GM23338 (cell line): ENCODE results near the gene GHRHR. TPM values are rescaled to one million over a fixed set of nuclear protein-coding genes. Genes with fewer than 3 reads are reported as not detected.

Experiments used
- ATAC-seq: fragments of 200-7000 bp; cut with Tn5 transposase; 3 replicates; pipeline ENCODE4 v1.9.1; 2020
- DNase-seq: peaks from one replicate; pipeline ENCODE4 v3.0.0-alpha.2; 2015; ENCODE audit warnings: low spot score
- H2AFZ ChIP-seq: fragments of 200-600 bp; sonication (generic); 2 replicates; pipeline ENCODE4 v1.8.0; 2016; ENCODE audit warnings: antibody characterized with exemption, mild to moderate bottlenecking, moderate library complexity
- H3F3A ChIP-seq: fragments of 200-600 bp; sonication (generic); replicated peaks from 2 replicates; pipeline ENCODE4 v1.8.0; 2017; ENCODE audit warnings: antibody characterized with exemption, mixed run types, low read depth
- H3K27ac ChIP-seq: fragments of 200-600 bp; sonication (generic); 2 replicates; pipeline ENCODE4 v1.6.1; 2016; ENCODE audit warnings: low read depth
- H3K27me3 ChIP-seq: fragments of 200-600 bp; sonication (generic); 2 replicates; pipeline ENCODE4 v1.8.0; 2016; ENCODE audit warnings: mild to moderate bottlenecking, mixed run types, moderate library complexity; ENCODE audit not compliant: insufficient read depth
- H3K36me3 ChIP-seq: fragments of 200-600 bp; sonication (generic); 2 replicates; pipeline ENCODE4 v1.8.0; 2016; ENCODE audit warnings: mild to moderate bottlenecking; ENCODE audit not compliant: insufficient read depth
- H3K4me1 ChIP-seq: fragments of 200-600 bp; sonication (generic); 2 replicates; pipeline ENCODE4 v1.8.0; 2016; ENCODE audit warnings: mild to moderate bottlenecking, moderate library complexity; ENCODE audit not compliant: insufficient read depth
- H3K4me2 ChIP-seq: fragments of 200-600 bp; sonication (generic); 2 replicates; pipeline ENCODE4 v1.7.1; 2017; ENCODE audit warnings: mixed run types
- H3K4me3 ChIP-seq: fragments of 200-600 bp; sonication (generic); 2 replicates; pipeline ENCODE4 v1.6.1; 2016; ENCODE audit warnings: mixed run types
- H3K79me2 ChIP-seq: fragments of 200-600 bp; sonication (generic); replicated peaks from 2 replicates; pipeline ENCODE4 v1.8.0; 2017; ENCODE audit warnings: mild to moderate bottlenecking; ENCODE audit not compliant: insufficient read depth
- H3K9me2 ChIP-seq: fragments of 200-600 bp; sonication (generic); 2 replicates; pipeline ENCODE4 v1.8.0; 2017; ENCODE audit not compliant: insufficient read depth
- H4K20me1 ChIP-seq: fragments of 200-600 bp; sonication (generic); replicated peaks from 2 replicates; pipeline ENCODE4 v1.8.0; 2017; ENCODE audit warnings: mild to moderate bottlenecking; ENCODE audit not compliant: insufficient read depth
- H3K27ac Mint-ChIP-seq: 2 replicates; pipeline ENCODE4 v1.8.0; 2020; ENCODE audit warnings: inconsistent platforms, mild to moderate bottlenecking, moderate library complexity, mixed read lengths
- H3K27me3 Mint-ChIP-seq: 3 replicates; pipeline ENCODE4 v1.8.0; 2022; ENCODE audit warnings: low read depth, mild to moderate bottlenecking, moderate library complexity, mixed read lengths, inconsistent platforms; ENCODE audit not compliant: insufficient read depth, poor library complexity
- H3K36me3 Mint-ChIP-seq: 3 replicates; pipeline ENCODE4 v1.8.0; 2021; ENCODE audit warnings: low read depth, mild to moderate bottlenecking, inconsistent platforms, moderate library complexity, mixed read lengths
- H3K4me1 Mint-ChIP-seq: 3 replicates; pipeline ENCODE4 v1.8.0; 2020; ENCODE audit warnings: mild to moderate bottlenecking, inconsistent platforms, mixed read lengths
- H3K4me3 Mint-ChIP-seq: 3 replicates; pipeline ENCODE4 v1.8.0; 2021; ENCODE audit warnings: moderate library complexity, mild to moderate bottlenecking, inconsistent platforms, mixed read lengths
- H3K9me3 Mint-ChIP-seq: 3 replicates; pipeline ENCODE4 v1.8.0; 2020; ENCODE audit warnings: moderate library complexity, mild to moderate bottlenecking, inconsistent platforms, mixed read lengths
- CREB1 ChIP-seq: fragments of 250-450 bp; sonication (Bioruptor Pico); IDR thresholded peaks from 2 replicates; pipeline ENCODE4 v1.5.0; 2020; ENCODE audit warnings: low read depth, mild to moderate bottlenecking, moderate library complexity
- EZH2 ChIP-seq: fragments of 200-600 bp; sonication (generic); IDR thresholded peaks from one replicate; pipeline ENCODE4 v1.8.0; 2017; ENCODE audit warnings: antibody characterized with exemption, mild to moderate bottlenecking, low read depth; ENCODE audit not compliant: unreplicated experiment
- ZNF114 ChIP-seq: fragments of 250-450 bp; sonication (Bioruptor Pico); IDR thresholded peaks from 2 replicates; pipeline ENCODE4 v1.5.0; 2020; ENCODE audit warnings: mild to moderate bottlenecking, moderate library complexity
- polyA plus RNA-seq: library from polyadenylated mRNA; unstranded; fragments of >200 nt; fragmentation: Nextera tagmentation; extraction: Ambion mirVana; gene quantifications from 2 replicates; pipeline ENCODE4 v1.2.1, GENCODE V29; 2016
- total RNA-seq: library from RNA; depleted of rRNA; stranded (reverse); fragments of >200 nt; shearing (Covaris generic); gene quantifications from 2 replicates; pipeline ENCODE4 v1.2.3, GENCODE V29; 2014
- TF ChIP-seq, protein P1 (sequence below), 2 experiments: fragments of 200-600 bp in 1 of 2; sonication (generic) in 1 of 2; conservative IDR thresholded peaks; 2 replicates each; pipeline versions ENCODE4 v1.5.1 to v1.6.1; 2016 to 2017; ENCODE audit warnings: antibody characterized with exemption in 2 of 2, low read depth in 2 of 2, mild to moderate bottlenecking in 2 of 2, moderate library complexity in 1 of 2
- TF ChIP-seq, protein P2 (sequence below): fragments of 250-450 bp; sonication (Bioruptor Pico); IDR thresholded peaks from 2 replicates; pipeline ENCODE4 v1.5.0; 2020; ENCODE audit warnings: mild to moderate bottlenecking, moderate library complexity

The GHRHR gene
- total and polyA plus RNA-seq, 2 experiments from 2014 or later: 2.2 TPM; not detected in 1

DNA sequence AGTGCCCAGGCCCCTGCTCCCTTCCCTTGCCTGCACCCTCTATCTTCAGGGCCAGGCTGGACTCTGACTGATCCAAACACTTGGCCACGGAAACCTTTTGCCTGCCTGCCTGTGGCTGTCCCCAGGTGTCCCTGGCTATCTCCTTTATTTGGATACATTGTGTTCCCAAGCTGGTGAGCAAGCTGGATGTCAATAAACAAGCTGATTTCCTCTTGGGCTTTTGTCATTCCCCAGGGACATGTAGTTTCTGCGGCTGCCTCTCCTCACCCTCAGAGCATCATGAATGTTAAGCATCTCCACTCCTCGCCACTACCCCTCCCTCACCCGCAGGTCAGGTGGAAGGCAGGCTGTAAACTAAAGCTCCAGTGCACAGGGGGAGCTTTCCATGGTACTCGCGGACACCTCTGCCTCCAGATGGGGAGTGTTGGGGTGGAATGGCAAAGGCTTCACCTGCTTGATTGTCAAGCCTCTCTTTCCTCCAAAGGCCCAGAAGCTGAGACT, 6.9 kb downstream of the GHRHR start (continued):
- no peak for TF ChIP-seq ZNF114 (CRISPR knock-in tag)

DNA sequence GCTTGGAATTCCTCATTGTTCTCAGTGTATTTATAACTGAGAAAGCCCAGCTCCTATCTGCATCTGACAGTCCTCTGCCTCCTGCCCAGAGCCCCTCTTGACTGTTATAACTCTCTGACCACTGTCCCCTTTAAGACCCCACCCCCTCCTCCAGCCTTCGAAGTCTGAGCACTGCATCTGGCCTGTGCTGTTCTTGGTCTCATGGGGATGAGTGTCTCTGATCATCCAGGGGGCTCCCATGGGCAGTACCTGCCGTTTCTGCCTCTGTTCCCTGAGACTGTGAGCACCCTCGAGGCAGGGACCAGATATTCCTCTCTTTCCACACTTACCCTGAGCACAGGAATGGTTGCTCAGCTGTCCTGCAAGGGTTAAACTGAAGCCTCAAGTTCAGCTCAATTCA, 7.7 kb downstream of the GHRHR start:
- ATAC-seq: no peak
- no peak overlapping the region for H3K4me3 ChIP-seq
- H2AFZ ChIP-seq: no peak overlapping the region
- Mint-ChIP-seq H3K36me3 (no peaks in the 10 kb centered on the region), H3K4me1 (peaks cover 9% of the 10 kb centered on the region), H3K4me3 (no peak overlapping the region), H3K27ac (no peak overlapping the region), H3K27me3 (peaks cover 16% of the 10 kb centered on the region), H3K9me3 (no peaks in the 10 kb centered on the region)
- H3K4me2 ChIP-seq: no peak overlapping the region
- H3F3A ChIP-seq: no peaks in the 10 kb centered on the region
- H3K36me3 ChIP-seq: no peaks in the 10 kb centered on the region
- TF ChIP-seq EZH2 (no peak), CREB1 (CRISPR knock-in tag) (no peak), ZNF114 (CRISPR knock-in tag) (no peak)
- TF ChIP-seq, protein P1, sequence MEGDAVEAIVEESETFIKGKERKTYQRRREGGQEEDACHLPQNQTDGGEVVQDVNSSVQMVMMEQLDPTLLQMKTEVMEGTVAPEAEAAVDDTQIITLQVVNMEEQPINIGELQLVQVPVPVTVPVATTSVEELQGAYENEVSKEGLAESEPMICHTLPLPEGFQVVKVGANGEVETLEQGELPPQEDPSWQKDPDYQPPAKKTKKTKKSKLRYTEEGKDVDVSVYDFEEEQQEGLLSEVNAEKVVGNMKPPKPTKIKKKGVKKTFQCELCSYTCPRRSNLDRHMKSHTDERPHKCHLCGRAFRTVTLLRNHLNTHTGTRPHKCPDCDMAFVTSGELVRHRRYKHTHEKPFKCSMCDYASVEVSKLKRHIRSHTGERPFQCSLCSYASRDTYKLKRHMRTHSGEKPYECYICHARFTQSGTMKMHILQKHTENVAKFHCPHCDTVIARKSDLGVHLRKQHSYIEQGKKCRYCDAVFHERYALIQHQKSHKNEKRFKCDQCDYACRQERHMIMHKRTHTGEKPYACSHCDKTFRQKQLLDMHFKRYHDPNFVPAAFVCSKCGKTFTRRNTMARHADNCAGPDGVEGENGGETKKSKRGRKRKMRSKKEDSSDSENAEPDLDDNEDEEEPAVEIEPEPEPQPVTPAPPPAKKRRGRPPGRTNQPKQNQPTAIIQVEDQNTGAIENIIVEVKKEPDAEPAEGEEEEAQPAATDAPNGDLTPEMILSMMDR (conservative IDR thresholded peaks at IDR 0.05; ENCODE audit: low read depth in 2 of 2): no peak
- H3K9me2 ChIP-seq: no peaks in the 10 kb centered on the region; the same call in 1 of the 2 replicates
- DNase-seq: no peak
- H3K27ac ChIP-seq: no peak overlapping the region
- H3K4me1 ChIP-seq: no peaks in the 10 kb centered on the region
- H3K27me3 ChIP-seq: no peaks in the 10 kb centered on the region
- H4K20me1 ChIP-seq: no peaks in the 10 kb centered on the region
- H3K79me2 ChIP-seq: no peaks in the 10 kb centered on the region

DNA sequence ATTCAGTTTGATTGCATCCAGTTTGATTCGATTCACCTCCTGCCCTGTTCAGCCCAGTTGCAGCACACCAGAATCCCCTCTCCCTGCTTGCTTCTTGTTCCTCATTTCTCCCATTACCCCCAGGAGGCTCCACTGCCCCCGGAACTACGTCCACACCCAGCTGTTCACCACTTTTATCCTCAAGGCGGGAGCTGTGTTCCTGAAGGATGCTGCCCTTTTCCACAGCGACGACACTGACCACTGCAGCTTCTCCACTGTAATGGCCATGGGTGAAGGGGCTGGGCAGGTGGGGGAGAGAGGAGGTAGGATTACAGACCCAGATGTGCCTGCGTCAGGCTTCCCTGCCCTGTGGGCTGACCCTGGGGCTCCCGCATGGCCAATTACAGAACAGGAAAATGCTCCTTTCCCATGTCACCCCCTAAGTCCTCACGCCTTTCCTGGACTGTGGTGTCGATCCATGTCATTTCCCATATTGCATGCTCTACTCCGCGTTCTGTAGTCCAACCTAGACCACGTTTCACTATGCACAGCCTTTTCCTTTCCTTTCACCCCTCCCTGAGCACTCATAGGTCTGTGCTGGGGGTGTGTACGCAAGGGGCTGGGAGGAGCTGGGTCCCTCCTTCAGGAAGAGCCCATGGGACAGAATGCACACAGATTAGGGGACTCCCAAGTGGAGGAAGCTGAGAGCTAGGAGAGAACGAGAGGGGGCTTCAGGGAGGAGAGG, 8.2 kb downstream of the GHRHR start:
- Mint-ChIP-seq H3K4me3 (no peak overlapping the region), H3K9me3 (no peaks in the 10 kb centered on the region), H3K36me3 (no peaks in the 10 kb centered on the region), H3K27ac (no peak overlapping the region), H3K27me3 (peaks cover 16% of the 10 kb centered on the region), H3K4me1 (peaks cover 9% of the 10 kb centered on the region)
- Histone ChIP-seq H3K27me3 (no peaks in the 10 kb centered on the region), H3K79me2 (no peaks in the 10 kb centered on the region), H3K27ac (no peak overlapping the region), H2AFZ (no peak overlapping the region), H3K4me1 (no peaks in the 10 kb centered on the region), H3K4me2 (no peak overlapping the region), H3K4me3 (no peak overlapping the region), H4K20me1 (no peaks in the 10 kb centered on the region), H3K9me2 (no peaks in the 10 kb centered on the region; the same call in 1 of the 2 replicates), H3F3A (no peaks in the 10 kb centered on the region), H3K36me3 (no peaks in the 10 kb centered on the region)
- no peak for TF ChIP-seq CREB1 (CRISPR knock-in tag)
- ATAC-seq (no peak), DNase-seq (no peak)

DNA sequence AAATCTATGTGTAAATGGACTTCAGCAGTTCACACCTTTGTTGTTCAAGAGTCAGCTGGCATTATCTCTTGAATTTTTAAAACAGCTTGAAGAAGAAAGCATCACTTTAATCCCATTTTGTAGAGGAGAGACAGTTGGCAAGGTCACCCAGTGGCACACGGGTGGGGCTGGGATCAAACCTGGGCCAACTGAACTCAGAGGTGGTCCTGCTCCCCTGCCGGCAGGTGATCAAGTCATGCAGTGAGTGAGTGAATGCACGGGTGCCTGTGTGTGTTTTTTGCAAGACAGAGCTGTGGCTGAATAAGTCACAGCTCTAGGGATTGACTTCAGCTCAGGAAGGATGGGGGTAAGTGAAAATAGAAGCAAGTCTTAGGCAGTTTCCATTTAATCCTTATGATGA, 9.5 kb downstream of the GHRHR start:
- no peaks in the 10 kb centered on the region for H3K4me1 ChIP-seq
- H3K9me3 Mint-ChIP-seq: no peaks in the 10 kb centered on the region
- no peaks in the 10 kb centered on the region for H3K79me2 ChIP-seq
- peaks cover 13% of the 10 kb centered on the region for H3K27me3 Mint-ChIP-seq
- no peaks in the 10 kb centered on the region for H3K27me3 ChIP-seq
- DNase-seq (no peak), ATAC-seq (no peak)
- no peak overlapping the region for H3K4me2 ChIP-seq
- no peak overlapping the region for H3K27ac ChIP-seq
- no peak overlapping the region for H3K27ac Mint-ChIP-seq
- H3K9me2 ChIP-seq: no peaks in the 10 kb centered on the region; the same call in 1 of the 2 replicates
- no peaks in the 10 kb centered on the region for H3K36me3 Mint-ChIP-seq
- H2AFZ ChIP-seq: no peak overlapping the region
- H3K36me3 ChIP-seq: no peaks in the 10 kb centered on the region
- H3K4me3 ChIP-seq: no peak overlapping the region
- no peaks in the 10 kb centered on the region for H4K20me1 ChIP-seq
- peaks cover 9% of the 10 kb centered on the region for H3K4me1 Mint-ChIP-seq
- H3K4me3 Mint-ChIP-seq: no peak overlapping the region; the same call in 2 of the 3 replicates
- H3F3A ChIP-seq: no peaks in the 10 kb centered on the region
- TF ChIP-seq CREB1 (CRISPR knock-in tag): no peak
- no peak for TF ChIP-seq ZNF114 (CRISPR knock-in tag)
- TF ChIP-seq, protein P2, sequence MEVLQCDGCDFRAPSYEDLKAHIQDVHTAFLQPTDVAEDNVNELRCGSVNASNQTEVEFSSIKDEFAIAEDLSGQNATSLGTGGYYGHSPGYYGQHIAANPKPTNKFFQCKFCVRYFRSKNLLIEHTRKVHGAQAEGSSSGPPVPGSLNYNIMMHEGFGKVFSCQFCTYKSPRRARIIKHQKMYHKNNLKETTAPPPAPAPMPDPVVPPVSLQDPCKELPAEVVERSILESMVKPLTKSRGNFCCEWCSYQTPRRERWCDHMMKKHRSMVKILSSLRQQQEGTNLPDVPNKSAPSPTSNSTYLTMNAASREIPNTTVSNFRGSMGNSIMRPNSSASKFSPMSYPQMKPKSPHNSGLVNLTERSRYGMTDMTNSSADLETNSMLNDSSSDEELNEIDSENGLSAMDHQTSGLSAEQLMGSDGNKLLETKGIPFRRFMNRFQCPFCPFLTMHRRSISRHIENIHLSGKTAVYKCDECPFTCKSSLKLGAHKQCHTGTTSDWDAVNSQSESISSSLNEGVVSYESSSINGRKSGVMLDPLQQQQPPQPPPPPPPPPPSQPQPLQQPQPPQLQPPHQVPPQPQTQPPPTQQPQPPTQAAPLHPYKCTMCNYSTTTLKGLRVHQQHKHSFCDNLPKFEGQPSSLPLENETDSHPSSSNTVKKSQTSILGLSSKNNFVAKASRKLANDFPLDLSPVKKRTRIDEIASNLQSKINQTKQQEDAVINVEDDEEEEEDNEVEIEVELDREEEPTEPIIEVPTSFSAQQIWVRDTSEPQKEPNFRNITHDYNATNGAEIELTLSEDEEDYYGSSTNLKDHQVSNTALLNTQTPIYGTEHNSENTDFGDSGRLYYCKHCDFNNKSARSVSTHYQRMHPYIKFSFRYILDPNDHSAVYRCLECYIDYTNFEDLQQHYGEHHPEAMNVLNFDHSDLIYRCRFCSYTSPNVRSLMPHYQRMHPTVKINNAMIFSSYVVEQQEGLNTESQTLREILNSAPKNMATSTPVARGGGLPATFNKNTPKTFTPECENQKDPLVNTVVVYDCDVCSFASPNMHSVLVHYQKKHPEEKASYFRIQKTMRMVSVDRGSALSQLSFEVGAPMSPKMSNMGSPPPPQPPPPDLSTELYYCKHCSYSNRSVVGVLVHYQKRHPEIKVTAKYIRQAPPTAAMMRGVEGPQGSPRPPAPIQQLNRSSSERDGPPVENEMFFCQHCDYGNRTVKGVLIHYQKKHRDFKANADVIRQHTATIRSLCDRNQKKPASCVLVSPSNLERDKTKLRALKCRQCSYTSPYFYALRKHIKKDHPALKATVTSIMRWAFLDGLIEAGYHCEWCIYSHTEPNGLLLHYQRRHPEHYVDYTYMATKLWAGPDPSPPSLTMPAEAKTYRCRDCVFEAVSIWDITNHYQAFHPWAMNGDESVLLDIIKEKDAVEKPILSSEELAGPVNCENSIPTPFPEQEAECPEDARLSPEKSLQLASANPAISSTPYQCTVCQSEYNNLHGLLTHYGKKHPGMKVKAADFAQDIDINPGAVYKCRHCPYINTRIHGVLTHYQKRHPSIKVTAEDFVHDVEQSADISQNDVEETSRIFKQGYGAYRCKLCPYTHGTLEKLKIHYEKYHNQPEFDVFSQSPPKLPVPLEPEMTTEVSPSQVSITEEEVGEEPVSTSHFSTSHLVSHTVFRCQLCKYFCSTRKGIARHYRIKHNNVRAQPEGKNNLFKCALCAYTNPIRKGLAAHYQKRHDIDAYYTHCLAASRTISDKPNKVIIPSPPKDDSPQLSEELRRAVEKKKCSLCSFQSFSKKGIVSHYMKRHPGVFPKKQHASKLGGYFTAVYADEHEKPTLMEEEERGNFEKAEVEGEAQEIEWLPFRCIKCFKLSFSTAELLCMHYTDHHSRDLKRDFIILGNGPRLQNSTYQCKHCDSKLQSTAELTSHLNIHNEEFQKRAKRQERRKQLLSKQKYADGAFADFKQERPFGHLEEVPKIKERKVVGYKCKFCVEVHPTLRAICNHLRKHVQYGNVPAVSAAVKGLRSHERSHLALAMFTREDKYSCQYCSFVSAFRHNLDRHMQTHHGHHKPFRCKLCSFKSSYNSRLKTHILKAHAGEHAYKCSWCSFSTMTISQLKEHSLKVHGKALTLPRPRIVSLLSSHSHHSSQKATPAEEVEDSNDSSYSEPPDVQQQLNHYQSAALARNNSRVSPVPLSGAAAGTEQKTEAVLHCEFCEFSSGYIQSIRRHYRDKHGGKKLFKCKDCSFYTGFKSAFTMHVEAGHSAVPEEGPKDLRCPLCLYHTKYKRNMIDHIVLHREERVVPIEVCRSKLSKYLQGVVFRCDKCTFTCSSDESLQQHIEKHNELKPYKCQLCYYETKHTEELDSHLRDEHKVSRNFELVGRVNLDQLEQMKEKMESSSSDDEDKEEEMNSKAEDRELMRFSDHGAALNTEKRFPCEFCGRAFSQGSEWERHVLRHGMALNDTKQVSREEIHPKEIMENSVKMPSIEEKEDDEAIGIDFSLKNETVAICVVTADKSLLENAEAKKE (CRISPR knock-in tag): no peak
